Panc1 (cell line): ENCODE results near the gene LOXL1. TPM values are rescaled to one million over a fixed set of nuclear protein-coding genes. Genes with fewer than 3 reads are reported as not detected.

Source experiments
- ATAC-seq: fragments of 200-7000 bp; cut with Tn5 transposase; 2 replicates; pipeline ENCODE4 v1.9.1; 2020; ENCODE audit warnings: mild to moderate bottlenecking, moderate library complexity
- BruUV-seq: library from RNA; stranded (reverse); fragments of 400-500 nt; replicated peaks from 2 replicates; lab custom pipeline; 2021; lab: Mats Ljungman, UMichigan
- CTCF ChIA-PET: fragments of 300-600 bp; sonication (Branson Sonifier 250); formaldehyde crosslinking; loops from one replicate; lab custom pipeline; 2022; ENCODE audit warnings: antibody characterized with exemption; lab: Charles Lee
- POLR2A ChIA-PET: fragments of 300-600 bp; sonication (Branson Sonifier 250); formaldehyde crosslinking; loops from one replicate; lab custom pipeline; 2022; ENCODE audit warnings: antibody characterized with exemption; lab: Charles Lee
- DNase-seq: peaks from one replicate; pipeline ENCODE4 v3.0.0-alpha.2; 2010; ENCODE audit warnings: low read depth, low spot score
- H3K27ac ChIP-seq: 2 replicates; pipeline ENCODE4 v1.5.1; 2011; ENCODE audit warnings: mild to moderate bottlenecking, low read length, inconsistent platforms
- H3K27me3 ChIP-seq: fragments of 200-500 bp; sonication (Bioruptor generic); 2 replicates; pipeline ENCODE4 v1.6.0; 2014; ENCODE audit warnings: low read length, inconsistent platforms; ENCODE audit not compliant: control insufficient read depth, insufficient read depth
- H3K36me3 ChIP-seq: fragments of 200-500 bp; sonication (Bioruptor generic); 2 replicates; pipeline ENCODE4 v1.5.1; 2014; ENCODE audit warnings: inconsistent platforms, mild to moderate bottlenecking, low read length, moderate library complexity; ENCODE audit not compliant: control insufficient read depth, insufficient read depth
- H3K4me1 ChIP-seq: 2 replicates; pipeline ENCODE4 v1.5.1; 2011; ENCODE audit warnings: inconsistent platforms, mild to moderate bottlenecking, low read length, moderate library complexity; ENCODE audit not compliant: control insufficient read depth, insufficient read depth
- H3K4me3 ChIP-seq, 2 experiments: 2 replicates each; pipeline ENCODE4 v1.5.1; 2011 to 2012; ENCODE audit warnings: low read depth in 2 of 2, low read length in 2 of 2, mild to moderate bottlenecking in 2 of 2, inconsistent platforms in 1 of 2, moderate library complexity in 1 of 2
- H3K9me3 ChIP-seq: fragments of 200-500 bp; sonication (Bioruptor generic); 2 replicates; pipeline ENCODE4 v1.5.1; 2014; ENCODE audit warnings: low read depth, mild to moderate bottlenecking, inconsistent platforms, low read length, moderate library complexity; ENCODE audit not compliant: control insufficient read depth, insufficient read depth
- POLR2AphosphoS5 ChIP-seq: IDR thresholded peaks from 2 replicates; pipeline ENCODE4 v1.6.1; 2012; ENCODE audit warnings: mild to moderate bottlenecking, low read depth, low read length, moderate library complexity
- SIN3A ChIP-seq: IDR thresholded peaks from 2 replicates; pipeline ENCODE4 v1.6.1; 2012; ENCODE audit warnings: low read depth, mild to moderate bottlenecking, low read length, moderate library complexity, borderline replicate concordance; ENCODE audit not compliant: insufficient read depth
- TCF7L2 ChIP-seq: IDR thresholded peaks from 2 replicates; pipeline ENCODE4 v1.6.1; 2011; ENCODE audit warnings: mild to moderate bottlenecking, low read depth, low read length, inconsistent platforms
- in situ Hi-C: cut with HindIII; loops from 2 replicates; pipeline ENCODE4 v1.10.0; 2016; ENCODE audit warnings: low sequenced_read_pairs, low pct_unique_long_range_greater_than_20kb
- intact Hi-C: fragments of 100-400 bp; cut with micrococcal nuclease; formaldehyde crosslinking; loops from one replicate; pipeline ENCODE4 v1.10.0; 2022; ENCODE audit not compliant: unreplicated experiment
- total RNA-seq: library from RNA; stranded (reverse); gene quantifications from one replicate; pipeline ENCODE4 v1.2.1, GENCODE V29; 2021; ENCODE audit not compliant: unreplicated experiment
- TF ChIP-seq, protein P1 (sequence below), 2 experiments: IDR thresholded peaks; 2 replicates each; pipeline ENCODE4 v1.6.1; 2011 to 2012; ENCODE audit warnings: low read depth in 2 of 2, control low read depth in 1 of 2, low read length in 1 of 2, mild to moderate bottlenecking in 1 of 2, moderate library complexity in 1 of 2; ENCODE audit not compliant: insufficient read depth in 1 of 2
- TF ChIP-seq, protein P2 (sequence below): fragments of 450-650 bp; IDR thresholded peaks from 2 replicates; pipeline ENCODE4 v1.5.1; 2017; ENCODE audit warnings: mild to moderate bottlenecking

LOXL1 gene
- total RNA-seq, 1 experiment from 2014 or later, result 18.6 TPM

DNA sequence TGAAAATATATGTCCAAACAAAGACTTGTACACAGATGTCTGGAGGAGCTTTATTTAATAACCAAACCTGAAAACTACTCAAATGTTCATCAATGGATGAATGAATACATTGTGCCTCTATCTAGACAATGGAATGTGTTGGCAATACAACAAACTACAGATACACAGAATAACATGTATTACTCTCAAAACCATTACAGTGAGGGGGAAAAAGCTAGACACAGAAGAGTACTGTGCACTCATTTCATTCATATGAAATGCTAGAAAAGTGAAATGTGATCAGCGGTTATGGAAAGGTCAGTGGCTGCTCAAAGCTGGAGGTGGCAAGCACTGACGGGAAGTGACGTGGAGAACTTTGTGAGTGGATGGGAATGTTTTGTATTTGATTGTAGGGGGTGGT, 52.6 kb downstream of the LOXL1 start:
- POLR2A ChIA-PET, result no interaction called here
- H3K36me3 ChIP-seq, result no peaks in the 10 kb centered on the region
- BruUV-seq, result no TSS peak
- intact Hi-C loops (loop anchor here (10.0 kb wide), 1 partner anchor 336 kb away; no protein-coding TSS in a partner anchor), in situ Hi-C loops (no loop called here)
- H3K27me3 ChIP-seq, result no peaks in the 10 kb centered on the region
- DNase-seq (no peak), ATAC-seq (no peak)
- H3K4me1 ChIP-seq, result peaks cover 10% of the 10 kb centered on the region; the same call in 1 of the 2 replicates
- TF ChIP-seq, protein P1, sequence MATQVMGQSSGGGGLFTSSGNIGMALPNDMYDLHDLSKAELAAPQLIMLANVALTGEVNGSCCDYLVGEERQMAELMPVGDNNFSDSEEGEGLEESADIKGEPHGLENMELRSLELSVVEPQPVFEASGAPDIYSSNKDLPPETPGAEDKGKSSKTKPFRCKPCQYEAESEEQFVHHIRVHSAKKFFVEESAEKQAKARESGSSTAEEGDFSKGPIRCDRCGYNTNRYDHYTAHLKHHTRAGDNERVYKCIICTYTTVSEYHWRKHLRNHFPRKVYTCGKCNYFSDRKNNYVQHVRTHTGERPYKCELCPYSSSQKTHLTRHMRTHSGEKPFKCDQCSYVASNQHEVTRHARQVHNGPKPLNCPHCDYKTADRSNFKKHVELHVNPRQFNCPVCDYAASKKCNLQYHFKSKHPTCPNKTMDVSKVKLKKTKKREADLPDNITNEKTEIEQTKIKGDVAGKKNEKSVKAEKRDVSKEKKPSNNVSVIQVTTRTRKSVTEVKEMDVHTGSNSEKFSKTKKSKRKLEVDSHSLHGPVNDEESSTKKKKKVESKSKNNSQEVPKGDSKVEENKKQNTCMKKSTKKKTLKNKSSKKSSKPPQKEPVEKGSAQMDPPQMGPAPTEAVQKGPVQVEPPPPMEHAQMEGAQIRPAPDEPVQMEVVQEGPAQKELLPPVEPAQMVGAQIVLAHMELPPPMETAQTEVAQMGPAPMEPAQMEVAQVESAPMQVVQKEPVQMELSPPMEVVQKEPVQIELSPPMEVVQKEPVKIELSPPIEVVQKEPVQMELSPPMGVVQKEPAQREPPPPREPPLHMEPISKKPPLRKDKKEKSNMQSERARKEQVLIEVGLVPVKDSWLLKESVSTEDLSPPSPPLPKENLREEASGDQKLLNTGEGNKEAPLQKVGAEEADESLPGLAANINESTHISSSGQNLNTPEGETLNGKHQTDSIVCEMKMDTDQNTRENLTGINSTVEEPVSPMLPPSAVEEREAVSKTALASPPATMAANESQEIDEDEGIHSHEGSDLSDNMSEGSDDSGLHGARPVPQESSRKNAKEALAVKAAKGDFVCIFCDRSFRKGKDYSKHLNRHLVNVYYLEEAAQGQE (IDR thresholded peaks at IDR 0.05; ENCODE audit: insufficient read depth in 1 of 2, low read depth in 2 of 2, low read length in 1 of 2), result no peak
- no peak for TF ChIP-seq POLR2AphosphoS5
- TF ChIP-seq SIN3A, result no peak
- TF ChIP-seq TCF7L2, result no peak
- TF ChIP-seq, protein P2, sequence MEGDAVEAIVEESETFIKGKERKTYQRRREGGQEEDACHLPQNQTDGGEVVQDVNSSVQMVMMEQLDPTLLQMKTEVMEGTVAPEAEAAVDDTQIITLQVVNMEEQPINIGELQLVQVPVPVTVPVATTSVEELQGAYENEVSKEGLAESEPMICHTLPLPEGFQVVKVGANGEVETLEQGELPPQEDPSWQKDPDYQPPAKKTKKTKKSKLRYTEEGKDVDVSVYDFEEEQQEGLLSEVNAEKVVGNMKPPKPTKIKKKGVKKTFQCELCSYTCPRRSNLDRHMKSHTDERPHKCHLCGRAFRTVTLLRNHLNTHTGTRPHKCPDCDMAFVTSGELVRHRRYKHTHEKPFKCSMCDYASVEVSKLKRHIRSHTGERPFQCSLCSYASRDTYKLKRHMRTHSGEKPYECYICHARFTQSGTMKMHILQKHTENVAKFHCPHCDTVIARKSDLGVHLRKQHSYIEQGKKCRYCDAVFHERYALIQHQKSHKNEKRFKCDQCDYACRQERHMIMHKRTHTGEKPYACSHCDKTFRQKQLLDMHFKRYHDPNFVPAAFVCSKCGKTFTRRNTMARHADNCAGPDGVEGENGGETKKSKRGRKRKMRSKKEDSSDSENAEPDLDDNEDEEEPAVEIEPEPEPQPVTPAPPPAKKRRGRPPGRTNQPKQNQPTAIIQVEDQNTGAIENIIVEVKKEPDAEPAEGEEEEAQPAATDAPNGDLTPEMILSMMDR, result no peak
- H3K9me3 ChIP-seq, result no peaks in the 10 kb centered on the region
- no peak overlapping the region for H3K4me3 ChIP-seq
- no peak overlapping the region for H3K27ac ChIP-seq
- CTCF ChIA-PET, result interaction anchor here (0.6 kb wide), 1 partner anchor 70 kb away, joined by 4 read pairs; no protein-coding TSS in a partner anchor

DNA sequence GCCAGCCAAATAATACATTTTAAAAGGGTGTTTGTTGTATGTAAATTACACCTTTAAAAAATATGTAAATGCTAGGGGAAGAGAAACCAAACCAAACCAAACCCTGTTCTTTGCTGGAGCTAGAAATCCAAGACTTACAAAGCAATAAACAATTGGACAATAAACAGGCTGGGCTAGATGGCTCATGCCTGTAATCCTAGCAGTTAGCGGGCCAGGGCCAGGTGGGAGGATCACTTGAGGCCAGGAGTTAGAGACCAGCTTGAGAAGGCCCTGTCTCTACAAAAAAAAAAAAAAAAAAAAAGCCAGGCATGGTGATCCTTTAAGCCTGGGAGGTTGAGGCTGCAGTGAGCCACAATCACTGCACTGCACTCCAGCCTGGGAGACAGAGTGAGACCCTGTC, 53.4 kb downstream of the LOXL1 start:
- intact Hi-C loops, result loop anchor here (10.0 kb wide), 1 partner anchor 335 kb away; no protein-coding TSS in a partner anchor
- POLR2A ChIA-PET, result no interaction called here
- in situ Hi-C loops, result no loop called here
- no peak overlapping the region for H3K4me3 ChIP-seq
- DNase-seq, result no peak
- no TSS peak for BruUV-seq
- H3K36me3 ChIP-seq, result no peaks in the 10 kb centered on the region
- TF ChIP-seq, protein P1 (IDR thresholded peaks at IDR 0.05; ENCODE audit: insufficient read depth in 1 of 2, low read depth in 2 of 2, low read length in 1 of 2), result no peak
- TF ChIP-seq POLR2AphosphoS5 (no peak), TCF7L2 (no peak), SIN3A (no peak)
- TF ChIP-seq, protein P2, result no peak
- H3K27ac ChIP-seq, result no peak overlapping the region
- no peaks in the 10 kb centered on the region for H3K9me3 ChIP-seq
- peaks cover 10% of the 10 kb centered on the region; the same call in 1 of the 2 replicates for H3K4me1 ChIP-seq
- CTCF ChIA-PET, result interaction anchor here (0.6 kb wide), 1 partner anchor 70 kb away, joined by 4 read pairs; no protein-coding TSS in a partner anchor
- ATAC-seq, result no peak
- no peaks in the 10 kb centered on the region for H3K27me3 ChIP-seq
